MG63 (cell line): Measurements from ENCODE around the gene OR10G8. TPM values are rescaled to one million over a fixed set of nuclear protein-coding genes. Genes with fewer than 3 reads are reported as not detected.
A peak's percentile ranks its signal among the peaks of the same experiment; 100 is the strongest.
"Not testable (repeated sequence)": the region's sequence is repeated elsewhere in the genome, so short reads cannot be mapped to it uniquely, and the experiment has no call there.

ENCODE experiments used
- DNase-seq: peaks from one replicate; pipeline ENCODE4 v3.0.0-alpha.2; 2020
- H3K27me3 ChIP-seq: fragments of 250-450 bp; sonication (Bioruptor Pico); 2 replicates; pipeline ENCODE4 v1.5.1; 2020; ENCODE audit warnings: mild to moderate bottlenecking, moderate library complexity
- H3K36me3 ChIP-seq: fragments of 250-450 bp; sonication (Bioruptor Pico); 2 replicates; pipeline ENCODE4 v1.5.1; 2020; ENCODE audit warnings: mild to moderate bottlenecking, moderate library complexity
- H3K4me3 ChIP-seq: fragments of 250-450 bp; sonication (Bioruptor Pico); 2 replicates; pipeline ENCODE4 v1.5.1; 2020; ENCODE audit warnings: mild to moderate bottlenecking, moderate library complexity
- H3K9me3 ChIP-seq: fragments of 250-450 bp; sonication (Bioruptor Pico); 2 replicates; pipeline ENCODE4 v1.5.1; 2020; ENCODE audit warnings: mild to moderate bottlenecking, moderate library complexity
- total RNA-seq: library from RNA; depleted of rRNA; stranded (reverse); fragments of >200 nt; shearing (Covaris generic); gene quantifications from 2 replicates; pipeline ENCODE4 v1.2.3, GENCODE V29; 2014; ENCODE audit warnings: low replicate concordance; rRNA removed

OR10G8 gene, protein sequence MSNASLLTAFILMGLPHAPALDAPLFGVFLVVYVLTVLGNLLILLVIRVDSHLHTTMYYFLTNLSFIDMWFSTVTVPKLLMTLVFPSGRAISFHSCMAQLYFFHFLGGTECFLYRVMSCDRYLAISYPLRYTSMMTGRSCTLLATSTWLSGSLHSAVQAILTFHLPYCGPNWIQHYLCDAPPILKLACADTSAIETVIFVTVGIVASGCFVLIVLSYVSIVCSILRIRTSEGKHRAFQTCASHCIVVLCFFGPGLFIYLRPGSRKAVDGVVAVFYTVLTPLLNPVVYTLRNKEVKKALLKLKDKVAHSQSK
- not detected in 2 replicates for total RNA-seq

DNA sequence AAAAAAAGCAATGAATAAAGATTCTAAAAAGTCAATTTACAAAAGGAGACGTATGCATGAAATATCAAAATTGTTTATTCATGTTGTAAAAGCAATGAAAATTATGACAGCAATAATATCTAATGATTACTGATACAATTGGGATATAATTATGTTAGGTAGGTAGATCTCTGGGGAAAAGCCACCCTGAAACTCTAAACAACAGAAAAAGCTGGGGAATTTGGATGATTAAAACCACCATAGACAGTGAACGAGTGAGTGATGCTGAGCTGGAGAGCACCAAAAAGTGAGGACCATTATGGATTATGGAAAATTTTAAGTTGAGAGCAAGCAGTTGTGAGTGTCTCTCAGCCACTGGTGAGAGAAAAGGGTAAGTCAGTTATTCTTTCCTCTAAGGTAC, at the start of gene OR10G8:
Gene OR10G8, plus strand, starts transcription at position 301 of the 400 bp plus-strand sequence. CDS start 2,825 bp downstream, outside the sequence.
- Histone ChIP-seq H3K4me3 (no peak within 1 kb of the TSS), H3K36me3 (no peaks in the 10 kb centered on the region), H3K27me3 (no peaks in the 10 kb centered on the region), H3K9me3 (no peaks in the 10 kb centered on the region)
- DNase-seq: no peak

DNA sequence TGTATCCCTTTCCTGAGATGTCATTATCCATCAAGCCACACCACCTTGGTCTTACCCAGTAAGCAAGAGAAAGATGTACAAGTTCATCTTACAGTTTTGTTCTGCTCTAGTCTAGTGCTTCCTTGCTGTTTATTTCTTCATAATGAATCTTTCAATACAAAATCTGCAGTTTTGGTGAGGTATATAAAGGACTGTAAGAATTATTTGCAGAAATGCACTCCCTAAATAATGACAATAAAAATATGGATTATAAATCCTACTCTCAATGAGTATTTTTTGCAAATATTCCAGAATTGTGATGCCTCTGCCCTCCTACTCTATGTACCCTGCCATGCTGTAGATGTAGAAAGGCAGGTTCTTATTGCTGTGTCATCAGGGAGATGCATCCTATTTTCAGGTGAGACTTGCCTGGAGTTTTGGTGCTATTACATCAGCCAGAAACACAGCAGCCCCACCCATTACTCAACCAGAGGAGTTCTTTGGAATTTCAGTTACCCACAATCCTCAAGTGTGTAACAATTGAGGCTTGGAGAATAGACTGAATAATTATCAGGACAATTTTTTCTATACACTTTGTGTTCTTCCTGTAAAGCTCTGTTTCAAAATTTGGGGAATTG, 48.8 kb upstream of the OR10G8 start, which contains the start of gene OR10S1:
Gene OR10S1, minus strand, starts transcription at position 51 of the 617 bp plus-strand sequence. CDS start 117 bp downstream, outside the sequence.
- no peak for DNase-seq
- H3K4me3 ChIP-seq: no peak within 1 kb of the TSS
- no peaks in the 10 kb centered on the region; the same call in 1 of the 2 replicates for H3K9me3 ChIP-seq
- no peaks in the 10 kb centered on the region for H3K36me3 ChIP-seq
- no peaks in the 10 kb centered on the region for H3K27me3 ChIP-seq

DNA sequence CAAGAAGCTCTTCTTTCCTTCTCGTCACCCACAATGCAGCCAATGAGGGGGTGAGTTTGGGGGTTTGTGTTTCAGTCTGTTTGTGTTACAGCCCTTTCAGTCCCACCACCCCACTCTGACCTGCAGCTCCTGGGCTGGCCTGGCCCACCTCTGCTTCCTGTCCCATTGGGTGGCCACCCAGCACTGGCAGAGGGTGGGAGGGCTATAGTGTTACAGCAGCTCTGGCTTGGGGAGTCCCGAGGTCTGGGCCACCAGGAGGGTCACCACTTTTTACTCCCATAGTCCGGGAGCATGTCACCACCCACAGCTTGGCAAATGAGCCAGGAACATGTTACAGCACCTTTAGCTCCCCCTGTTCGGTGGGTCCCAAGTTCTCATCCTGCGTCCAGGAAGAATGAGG, 47.3 kb upstream of the OR10G8 start:
- H3K36me3 ChIP-seq: no peaks in the 10 kb centered on the region
- no peaks in the 10 kb centered on the region for H3K27me3 ChIP-seq
- no peaks in the 10 kb centered on the region; the same call in 1 of the 2 replicates for H3K9me3 ChIP-seq
- H3K4me3 ChIP-seq: no peak overlapping the region
- DNase-seq: no peak

DNA sequence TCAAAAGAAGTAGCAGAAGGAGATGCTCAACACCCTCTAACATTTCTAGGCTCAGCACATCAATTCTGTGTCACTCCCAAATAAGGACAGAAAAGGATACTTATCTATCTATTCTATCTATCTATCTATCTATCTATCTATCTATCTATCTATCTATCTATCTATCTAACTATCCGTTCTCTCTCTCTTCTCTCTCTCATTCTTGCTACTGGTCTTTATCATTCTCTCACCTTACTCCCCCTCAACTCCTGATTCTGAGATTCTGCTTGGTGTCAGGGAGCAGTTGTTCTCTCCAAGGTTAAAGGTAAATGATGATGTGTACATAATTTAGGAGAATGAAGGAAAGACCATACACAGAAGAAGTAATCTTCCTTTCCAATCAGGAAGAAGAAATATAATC, 31.5 kb upstream of the OR10G8 start, which contains the start of gene OR10G6:
Gene OR10G6, minus strand, starts transcription at position 43 of the 400 bp plus-strand sequence. Its CDS starts 0 bp downstream, at position 43.
- Histone ChIP-seq H3K36me3 (no peaks in the 10 kb centered on the region), H3K4me3 (no peak within 1 kb of the TSS), H3K9me3 (no peaks in the 10 kb centered on the region), H3K27me3 (no peaks in the 10 kb centered on the region; the same call in 1 of the 2 replicates)
- no peak for DNase-seq

DNA sequence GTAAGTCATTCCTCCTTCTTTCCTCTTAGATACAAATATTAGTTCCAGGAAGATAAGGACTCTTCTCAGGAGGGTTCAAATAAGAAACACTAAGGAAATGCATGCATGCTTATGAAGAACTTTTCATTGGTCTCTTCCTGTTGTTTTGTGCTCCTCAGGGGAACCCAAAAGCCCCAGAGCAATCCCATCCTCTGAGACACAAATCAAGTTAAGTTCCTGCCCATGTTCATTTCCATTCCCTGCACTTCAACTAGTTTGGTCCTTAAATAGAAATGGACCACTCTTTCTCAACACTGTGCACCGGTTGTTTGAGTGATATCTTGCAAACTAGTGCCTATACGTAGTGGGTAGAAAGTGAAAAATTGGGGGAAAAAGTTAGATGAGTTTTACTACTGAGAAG, 13.9 kb upstream of the OR10G8 start, which contains the start of gene OR10G4:
Gene OR10G4, plus strand, starts transcription at position 301 of the 400 bp plus-strand sequence. CDS start 2,578 bp downstream, outside the sequence.
- Histone ChIP-seq H3K4me3 (no peak within 1 kb of the TSS), H3K36me3 (no peaks in the 10 kb centered on the region)

DNA sequence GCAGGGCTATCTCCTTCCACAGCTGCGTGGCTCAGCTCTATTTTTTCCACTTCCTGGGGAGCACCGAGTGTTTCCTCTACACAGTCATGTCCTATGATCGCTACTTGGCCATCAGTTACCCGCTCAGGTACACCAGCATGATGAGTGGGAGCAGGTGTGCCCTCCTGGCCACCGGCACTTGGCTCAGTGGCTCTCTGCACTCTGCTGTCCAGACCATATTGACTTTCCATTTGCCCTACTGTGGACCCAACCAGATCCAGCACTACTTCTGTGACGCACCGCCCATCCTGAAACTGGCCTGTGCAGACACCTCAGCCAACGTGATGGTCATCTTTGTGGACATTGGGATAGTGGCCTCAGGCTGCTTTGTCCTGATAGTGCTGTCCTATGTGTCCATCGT, 10.8 kb upstream of the OR10G8 start:
- H3K36me3 ChIP-seq, H3K9me3 ChIP-seq, H3K27me3 ChIP-seq, H3K4me3 ChIP-seq, DNase-seq: not testable (repeated sequence)

More for the DNA sequence above, 13.9 kb upstream of the OR10G8 start, which contains the start of gene OR10G4:
- H3K27me3 ChIP-seq: no peaks in the 10 kb centered on the region
- no peaks in the 10 kb centered on the region for H3K9me3 ChIP-seq
- no peak for DNase-seq

DNA sequence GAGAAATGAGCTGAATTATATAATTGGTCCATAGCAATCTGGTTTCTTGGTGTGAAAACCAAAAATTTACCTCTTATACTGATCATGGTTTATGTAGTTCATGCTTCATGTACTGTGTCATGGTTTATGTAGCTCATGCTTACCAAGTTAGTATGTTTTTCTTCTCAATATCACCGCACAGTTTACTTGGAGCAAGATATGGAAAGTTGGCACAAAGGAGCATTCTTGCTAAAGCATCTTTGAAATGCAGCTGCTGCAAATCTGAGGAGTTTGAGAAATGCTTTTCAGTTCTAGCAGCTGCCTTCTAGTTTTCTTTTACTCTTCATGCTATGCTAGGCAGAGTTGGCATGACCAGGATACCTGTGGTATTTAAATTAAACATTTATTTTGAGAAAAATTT, 10.1 kb downstream of the OR10G8 start:
- no peak for DNase-seq
- Histone ChIP-seq H3K36me3 (no peaks in the 10 kb centered on the region), H3K4me3 (no peak overlapping the region), H3K9me3 (no peaks in the 10 kb centered on the region), H3K27me3 (peaks cover 4% of the 10 kb centered on the region; the same call in 1 of the 2 replicates)

DNA sequence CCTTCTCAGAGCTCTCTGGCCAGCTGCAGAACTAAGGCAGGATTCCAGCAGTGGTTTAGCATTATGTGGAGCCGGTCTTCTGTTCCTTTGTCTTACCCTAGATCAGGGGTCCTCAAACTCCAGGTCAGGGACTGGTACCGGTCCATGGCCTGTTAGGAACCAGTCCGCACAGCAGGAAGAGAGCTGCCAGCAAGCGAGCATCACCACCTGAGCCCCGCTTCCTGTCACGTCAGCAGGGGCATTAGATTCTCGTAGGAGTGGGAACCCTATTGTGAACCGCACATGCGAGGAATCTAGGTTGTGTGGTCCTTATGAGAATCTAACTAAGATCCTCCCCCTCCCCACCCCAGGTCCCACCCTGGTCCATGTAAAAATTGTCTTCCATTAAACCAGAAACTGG, 13.0 kb downstream of the OR10G8 start:
- Histone ChIP-seq H3K27me3 (peaks cover 4% of the 10 kb centered on the region; the same call in 1 of the 2 replicates), H3K9me3 (no peaks in the 10 kb centered on the region), H3K4me3 (no peak overlapping the region), H3K36me3 (no peaks in the 10 kb centered on the region)
- DNase-seq: no peak

DNA sequence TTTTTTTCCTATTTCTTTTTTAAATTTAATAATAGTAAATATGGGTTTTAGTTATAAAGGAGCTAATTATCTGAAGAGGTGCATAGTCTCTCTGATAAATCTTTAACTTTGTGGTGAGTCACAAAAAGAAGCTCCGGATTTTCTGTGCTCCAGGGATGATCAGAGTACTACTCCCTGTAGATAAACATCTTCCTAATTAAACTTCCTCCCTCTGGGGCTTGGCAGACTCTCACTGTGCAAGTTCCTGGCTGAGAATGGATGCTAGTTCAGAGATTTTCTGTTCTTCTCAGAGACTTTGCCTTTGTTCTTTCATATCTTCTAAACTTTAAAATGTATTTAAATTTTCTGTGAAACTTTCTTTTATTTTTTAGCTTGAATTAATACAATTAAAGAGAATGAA, 14.7 kb downstream of the OR10G8 start, which contains the start of gene OR10G7:
Gene OR10G7, minus strand, starts transcription at position 72 of the 400 bp plus-strand sequence. CDS start 2,324 bp downstream, outside the sequence.
- DNase-seq: no peak
- no peaks in the 10 kb centered on the region for H3K9me3 ChIP-seq
- H3K4me3 ChIP-seq: no peak within 1 kb of the TSS
- no peaks in the 10 kb centered on the region for H3K36me3 ChIP-seq
- H3K27me3 ChIP-seq: peaks cover 2% of the 10 kb centered on the region; the same call in 1 of the 2 replicates

DNA sequence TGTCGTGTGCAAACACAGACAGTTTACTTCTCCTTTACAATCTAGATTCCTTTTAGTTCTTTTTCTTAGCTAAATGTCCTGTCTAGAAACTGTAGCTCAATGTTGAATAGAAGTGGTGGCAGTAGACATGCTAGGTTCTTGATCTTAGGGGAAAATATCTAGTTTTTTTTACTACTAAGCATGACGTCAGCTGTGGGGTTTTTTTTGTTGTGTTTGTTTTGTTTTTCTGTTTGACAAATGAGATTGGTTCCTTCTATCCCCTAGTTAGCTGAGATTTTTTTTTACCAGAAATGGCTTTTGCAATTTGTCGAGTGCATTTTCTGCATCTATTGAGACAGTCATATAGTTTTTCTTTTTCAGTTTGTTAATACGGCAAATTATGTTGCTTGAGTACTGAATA, 16.8 kb downstream of the OR10G8 start:
- no peak for DNase-seq

DNA sequence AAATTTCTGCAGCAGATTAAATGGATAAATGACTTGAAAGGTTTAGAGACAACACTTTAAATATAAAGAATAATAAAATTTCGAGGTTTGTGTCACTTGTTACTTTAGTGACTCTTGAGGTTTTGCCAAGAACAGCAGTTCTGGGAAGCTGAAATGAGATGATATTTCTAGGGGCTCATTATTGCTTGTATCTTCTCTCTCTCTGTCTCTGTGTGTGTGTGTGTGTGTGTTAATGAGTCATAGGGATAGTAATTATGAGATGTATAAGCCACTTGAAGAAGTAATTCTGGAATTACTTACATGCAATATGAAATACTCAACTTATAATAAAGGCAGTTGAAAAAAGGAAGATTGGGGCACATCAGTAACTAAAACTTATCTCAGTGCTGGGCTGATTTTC, 24.1 kb downstream of the OR10G8 start:
- no peak for DNase-seq
- H3K36me3 ChIP-seq: no peaks in the 10 kb centered on the region
- no peak overlapping the region for H3K4me3 ChIP-seq
- no peaks in the 10 kb centered on the region; the same call in 1 of the 2 replicates for H3K27me3 ChIP-seq
- H3K9me3 ChIP-seq: no peaks in the 10 kb centered on the region

More for the DNA sequence above, 16.8 kb downstream of the OR10G8 start:
- H3K4me3 ChIP-seq: no peak overlapping the region
- no peaks in the 10 kb centered on the region for H3K27me3 ChIP-seq
- no peaks in the 10 kb centered on the region for H3K36me3 ChIP-seq
- H3K9me3 ChIP-seq: no peaks in the 10 kb centered on the region

DNA sequence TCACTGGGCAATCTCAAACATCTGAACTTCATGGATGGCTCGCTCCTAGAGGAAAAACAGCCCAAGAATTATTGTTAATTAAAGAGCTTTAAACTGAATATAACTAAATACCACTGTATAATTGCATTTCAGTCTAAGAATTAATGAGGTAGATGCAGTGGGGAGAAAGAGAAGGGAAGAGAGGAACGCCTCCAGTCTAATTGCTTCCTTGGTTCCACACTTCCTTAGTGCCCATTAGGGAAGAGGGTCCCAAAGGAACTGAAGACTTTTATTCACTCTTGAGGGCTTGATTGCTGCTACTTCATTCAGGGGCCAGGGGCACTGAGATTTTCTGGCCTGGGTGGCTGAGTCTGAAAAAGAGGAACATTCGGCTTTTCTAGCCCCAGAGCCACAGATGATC, 26.4 kb downstream of the OR10G8 start:
- no peak for DNase-seq
- no peaks in the 10 kb centered on the region for H3K36me3 ChIP-seq

DNA sequence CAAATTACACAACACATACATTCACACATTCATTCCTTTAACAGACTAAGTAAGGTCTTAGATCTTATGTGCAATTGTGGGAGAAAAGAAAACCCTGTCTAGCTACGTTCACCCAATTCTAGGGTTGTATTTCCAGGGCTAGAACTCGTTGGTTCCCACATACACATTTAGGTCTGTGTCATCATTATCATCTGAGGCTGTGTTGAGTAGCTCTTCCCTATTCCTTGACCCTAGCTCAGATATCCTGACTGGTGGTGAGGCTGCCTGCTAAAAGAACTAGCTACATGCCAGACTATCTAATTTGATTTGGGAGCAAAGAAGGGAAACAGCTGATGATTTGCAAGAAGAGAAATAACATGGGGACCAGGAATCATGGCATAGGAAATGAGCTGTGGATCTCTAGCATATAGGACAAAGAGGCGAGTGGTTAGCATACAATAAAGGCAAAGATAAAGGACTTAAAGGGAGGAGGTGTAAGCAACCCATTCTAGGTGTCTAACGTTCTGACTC, 42.1 kb downstream of the OR10G8 start:
- Histone ChIP-seq H3K36me3 (no peaks in the 10 kb centered on the region), H3K27me3 (peaks cover 14% of the 10 kb centered on the region; the same call in 1 of the 2 replicates), H3K4me3 (no peak overlapping the region), H3K9me3 (no peaks in the 10 kb centered on the region)
- no peak for DNase-seq

More for the DNA sequence above, 26.4 kb downstream of the OR10G8 start:
- Histone ChIP-seq H3K27me3 (no peaks in the 10 kb centered on the region; the same call in 1 of the 2 replicates), H3K4me3 (no peak overlapping the region), H3K9me3 (no peaks in the 10 kb centered on the region)

DNA sequence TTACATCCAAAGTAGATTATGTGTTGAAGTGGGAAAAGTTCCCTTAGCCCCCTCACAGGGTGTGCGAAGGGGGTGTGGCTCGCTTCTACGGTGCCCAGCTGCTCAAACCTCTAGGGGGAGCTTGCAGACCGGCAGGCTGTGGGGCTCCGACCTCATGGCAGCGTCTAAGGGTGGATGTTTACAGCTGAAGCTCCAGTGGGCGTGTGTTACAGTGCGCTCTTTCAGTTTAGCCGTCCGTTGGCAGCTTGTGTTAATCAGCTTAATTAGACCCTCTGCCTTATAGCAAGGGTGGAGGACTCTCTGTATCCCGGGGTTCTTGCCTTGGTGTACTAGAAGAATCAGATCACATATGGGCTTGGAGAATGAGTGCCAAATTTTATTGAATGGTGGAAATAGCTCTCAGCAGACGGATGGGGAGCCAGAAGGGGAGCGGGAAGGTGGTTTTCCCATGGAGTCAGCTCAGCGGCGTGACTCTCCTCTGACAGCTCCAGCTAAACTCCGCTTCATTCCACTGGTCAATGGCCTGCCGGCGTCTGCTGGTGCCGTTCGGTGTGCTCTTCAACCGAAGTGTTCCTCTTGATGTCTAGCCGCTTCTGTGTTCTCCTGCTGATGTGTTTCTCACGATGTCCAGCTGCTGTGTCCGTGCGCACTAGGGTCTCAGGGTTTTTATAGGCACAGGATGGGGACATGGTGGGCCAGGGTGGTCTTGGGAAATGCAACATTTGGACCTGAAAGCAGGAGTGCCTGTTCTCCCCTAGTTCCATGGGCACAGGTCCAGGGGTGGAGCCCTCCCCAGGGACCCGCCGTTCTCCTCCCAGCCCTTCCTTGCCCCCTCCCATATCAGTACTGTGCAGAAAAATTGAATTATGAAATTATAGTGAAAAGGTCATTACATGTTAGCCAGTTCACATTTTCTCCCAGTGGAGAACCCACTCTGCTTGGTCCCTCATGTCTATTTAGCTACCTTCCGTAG, 43.1 kb downstream of the OR10G8 start:
- DNase-seq: peak; percentile 73
- peak overlapping the region; percentile 34 for H3K4me3 ChIP-seq
- peaks cover 14% of the 10 kb centered on the region; the same call in 1 of the 2 replicates for H3K27me3 ChIP-seq
- H3K36me3 ChIP-seq: no peaks in the 10 kb centered on the region
- no peaks in the 10 kb centered on the region for H3K9me3 ChIP-seq

DNA sequence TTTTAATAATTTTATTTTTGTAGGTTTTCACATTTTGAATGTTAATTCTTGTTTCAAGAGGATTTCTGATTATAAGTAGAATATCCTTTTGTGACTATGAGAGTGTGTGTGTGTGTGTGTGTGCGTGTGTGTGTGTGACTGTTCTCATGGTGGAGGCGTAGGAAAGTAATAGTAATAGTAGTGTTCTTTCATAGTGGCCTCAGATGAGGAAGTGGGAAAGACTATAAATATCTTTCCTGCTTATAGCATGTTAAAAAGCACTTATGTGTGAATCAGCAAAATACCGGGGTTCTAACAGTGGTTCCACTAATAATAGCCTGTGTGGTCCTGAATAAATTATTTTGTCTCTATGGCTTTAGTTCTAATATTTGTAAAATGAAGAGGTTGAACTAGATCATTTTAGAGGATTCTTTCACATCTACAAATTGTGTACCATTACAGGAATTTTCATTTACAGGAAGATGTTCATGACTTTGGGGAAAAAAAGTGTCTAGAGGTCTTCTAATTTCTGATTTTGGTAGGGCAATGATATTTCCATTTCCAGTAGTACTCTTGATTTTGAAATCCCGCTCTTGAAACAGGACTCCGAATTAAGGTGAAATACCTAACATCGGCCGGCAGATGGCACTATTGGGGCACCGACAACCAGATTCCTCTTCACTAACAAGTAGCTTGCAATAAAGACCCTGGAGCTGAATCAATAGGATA, 44.5 kb downstream of the OR10G8 start:
- Histone ChIP-seq H3K4me3 (no peak overlapping the region), H3K9me3 (no peaks in the 10 kb centered on the region), H3K27me3 (peaks cover 14% of the 10 kb centered on the region; the same call in 1 of the 2 replicates), H3K36me3 (no peaks in the 10 kb centered on the region)
- peak; percentile 49 for DNase-seq
